PFSK-1 (cell line): Measurements from ENCODE around the gene CCDC85C.

Experiments used
- FOXP2 ChIP-seq: optimal IDR thresholded peaks from 2 replicates; pipeline ENCODE3; 2011; ENCODE audit warnings: borderline replicate concordance, control low read depth, inconsistent platforms; ENCODE audit not compliant: insufficient read depth; ENCODE audit errors: extremely low read length, extremely low read depth
- POLR2AphosphoS5 ChIP-seq: IDR thresholded peaks from 2 replicates; pipeline ENCODE4 v1.6.1; 2012; ENCODE audit warnings: low read depth, mild to moderate bottlenecking, control low read depth, low read length, moderate library complexity
- SIN3A ChIP-seq: IDR thresholded peaks from 2 replicates; pipeline ENCODE4 v1.6.1; 2012; ENCODE audit warnings: mild to moderate bottlenecking, low read length, moderate library complexity, borderline replicate concordance; ENCODE audit not compliant: insufficient read depth
- TAF1 ChIP-seq: IDR thresholded peaks from 2 replicates; pipeline ENCODE4 v1.6.1; 2012; ENCODE audit warnings: low read length, control low read depth, borderline replicate concordance; ENCODE audit not compliant: insufficient read depth
- TF ChIP-seq, protein P1 (sequence below), 2 experiments: IDR thresholded peaks; 2 replicates each; pipeline versions ENCODE4 v1.6.1 to v1.8.0; 2011 to 2012; ENCODE audit warnings: low read depth in 2 of 2, low read length in 2 of 2, control low read depth in 1 of 2, inconsistent platforms in 1 of 2, mild to moderate bottlenecking in 1 of 2, moderate library complexity in 1 of 2; ENCODE audit not compliant: insufficient read depth in 1 of 2

The CCDC85C gene

DNA sequence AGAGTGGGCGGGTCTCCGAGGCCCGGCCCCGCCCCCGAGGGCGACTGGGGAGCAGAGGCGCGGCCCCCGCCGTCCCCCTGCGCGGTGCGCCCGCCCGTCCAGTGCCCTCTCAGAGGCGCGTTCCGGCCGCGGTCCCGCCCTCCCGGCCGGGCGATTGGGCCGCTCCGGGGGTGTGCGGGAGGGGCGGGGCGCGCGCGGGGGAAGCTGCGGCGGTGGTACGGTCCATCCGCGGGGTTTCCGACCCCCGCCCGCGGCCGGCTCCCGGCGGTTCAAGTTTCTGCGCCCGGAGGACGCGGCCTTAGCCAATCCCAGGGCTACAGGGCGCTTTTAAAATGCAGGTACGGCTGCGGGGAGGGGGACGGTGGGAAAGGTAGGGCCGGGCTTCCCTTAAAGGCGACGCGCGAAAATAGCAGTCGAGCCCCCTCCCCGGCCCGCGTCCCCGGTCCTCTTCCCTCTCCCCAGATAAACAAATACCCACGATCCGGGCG, 315 bp upstream of the CCDC85C start:
- no peak for TF ChIP-seq SIN3A
- TF ChIP-seq FOXP2 = no peak
- TF ChIP-seq TAF1 = no peak
- TF ChIP-seq, protein P1, sequence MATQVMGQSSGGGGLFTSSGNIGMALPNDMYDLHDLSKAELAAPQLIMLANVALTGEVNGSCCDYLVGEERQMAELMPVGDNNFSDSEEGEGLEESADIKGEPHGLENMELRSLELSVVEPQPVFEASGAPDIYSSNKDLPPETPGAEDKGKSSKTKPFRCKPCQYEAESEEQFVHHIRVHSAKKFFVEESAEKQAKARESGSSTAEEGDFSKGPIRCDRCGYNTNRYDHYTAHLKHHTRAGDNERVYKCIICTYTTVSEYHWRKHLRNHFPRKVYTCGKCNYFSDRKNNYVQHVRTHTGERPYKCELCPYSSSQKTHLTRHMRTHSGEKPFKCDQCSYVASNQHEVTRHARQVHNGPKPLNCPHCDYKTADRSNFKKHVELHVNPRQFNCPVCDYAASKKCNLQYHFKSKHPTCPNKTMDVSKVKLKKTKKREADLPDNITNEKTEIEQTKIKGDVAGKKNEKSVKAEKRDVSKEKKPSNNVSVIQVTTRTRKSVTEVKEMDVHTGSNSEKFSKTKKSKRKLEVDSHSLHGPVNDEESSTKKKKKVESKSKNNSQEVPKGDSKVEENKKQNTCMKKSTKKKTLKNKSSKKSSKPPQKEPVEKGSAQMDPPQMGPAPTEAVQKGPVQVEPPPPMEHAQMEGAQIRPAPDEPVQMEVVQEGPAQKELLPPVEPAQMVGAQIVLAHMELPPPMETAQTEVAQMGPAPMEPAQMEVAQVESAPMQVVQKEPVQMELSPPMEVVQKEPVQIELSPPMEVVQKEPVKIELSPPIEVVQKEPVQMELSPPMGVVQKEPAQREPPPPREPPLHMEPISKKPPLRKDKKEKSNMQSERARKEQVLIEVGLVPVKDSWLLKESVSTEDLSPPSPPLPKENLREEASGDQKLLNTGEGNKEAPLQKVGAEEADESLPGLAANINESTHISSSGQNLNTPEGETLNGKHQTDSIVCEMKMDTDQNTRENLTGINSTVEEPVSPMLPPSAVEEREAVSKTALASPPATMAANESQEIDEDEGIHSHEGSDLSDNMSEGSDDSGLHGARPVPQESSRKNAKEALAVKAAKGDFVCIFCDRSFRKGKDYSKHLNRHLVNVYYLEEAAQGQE (IDR thresholded peaks at IDR 0.05; ENCODE audit: insufficient read depth in 1 of 2, low read depth in 2 of 2, low read length in 2 of 2) = no peak
- TF ChIP-seq POLR2AphosphoS5 = no peak

GRCh38 chr14:99602788-99603415, 1.1 kb downstream of the CCDC85C start:
- TF ChIP-seq FOXP2 (no peak), TAF1 (no peak), SIN3A (no peak), POLR2AphosphoS5 (no peak)
- TF ChIP-seq, protein P1 (IDR thresholded peaks at IDR 0.05; ENCODE audit: insufficient read depth in 1 of 2, low read depth in 2 of 2, low read length in 2 of 2) = no peak

GRCh38 chr14:99602054-99602787, 1.8 kb downstream of the CCDC85C start:
- no peak for TF ChIP-seq TAF1
- TF ChIP-seq, protein P1 (IDR thresholded peaks at IDR 0.05; ENCODE audit: insufficient read depth in 1 of 2, low read depth in 2 of 2, low read length in 2 of 2) = no peak

DNA sequence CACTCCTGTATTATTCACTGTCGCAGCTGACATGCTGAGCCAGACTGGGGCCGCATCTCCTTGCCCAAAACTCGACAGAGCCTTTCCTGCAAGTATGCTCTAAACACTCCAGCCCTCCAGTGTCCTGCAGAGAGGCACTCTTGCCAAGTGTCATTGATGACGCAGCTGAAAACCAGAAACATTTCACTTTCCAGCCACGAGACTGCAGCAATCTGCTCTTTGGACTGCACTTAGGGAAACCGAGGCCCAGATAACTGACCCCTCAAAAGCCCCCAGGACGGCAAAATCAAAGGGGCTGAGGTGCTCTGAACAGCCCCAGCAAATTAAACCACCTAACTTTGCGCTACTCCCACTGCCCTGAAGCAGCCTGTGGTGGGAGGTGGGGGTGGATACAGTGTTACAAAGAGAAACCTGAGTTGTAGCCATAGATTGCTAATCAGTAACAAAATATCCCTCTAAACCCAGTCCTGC, 2.6 kb downstream of the CCDC85C start:
- TF ChIP-seq SIN3A (no peak), POLR2AphosphoS5 (no peak), TAF1 (no peak)

GRCh38 chr14:99600232-99600888, 3.6 kb downstream of the CCDC85C start:
- TF ChIP-seq POLR2AphosphoS5 (no peak), FOXP2 (no peak), TAF1 (no peak), SIN3A (no peak)
- TF ChIP-seq, protein P1 (IDR thresholded peaks at IDR 0.05; ENCODE audit: insufficient read depth in 1 of 2, low read depth in 2 of 2, low read length in 2 of 2) = no peak
